Mucosa of rectum (tissue), 2 donors: ENCODE results near the gene MGME1.
"Not testable (repeated sequence)": the region's sequence is repeated elsewhere in the genome, so short reads cannot be mapped to it uniquely, and the experiment has no call there.

Experiments
- H3K27ac ChIP-seq, 2 donors: one replicate each; pipeline ENCODE4 v1.7.0; 2013; ENCODE audit warnings: inconsistent platforms in 2 of 2, low read depth in 2 of 2, low read length in 2 of 2
- H3K27me3 ChIP-seq, 2 donors: one replicate each; pipeline ENCODE4 v1.7.0; 2013; ENCODE audit warnings: low read length in 2 of 2; ENCODE audit not compliant: control insufficient read depth in 2 of 2, insufficient read depth in 2 of 2
- H3K36me3 ChIP-seq, 2 donors: one replicate each; pipeline ENCODE4 v1.7.0; 2013; ENCODE audit warnings: low read length in 2 of 2; ENCODE audit not compliant: control insufficient read depth in 2 of 2, insufficient read depth in 2 of 2
- H3K4me1 ChIP-seq, 2 donors: one replicate each; pipeline ENCODE4 v1.7.0; 2013; ENCODE audit warnings: low read length in 2 of 2, mild to moderate bottlenecking in 1 of 2; ENCODE audit not compliant: control insufficient read depth in 2 of 2, insufficient read depth in 2 of 2
- H3K4me3 ChIP-seq, 2 donors: one replicate each; pipeline ENCODE4 v1.7.0; 2013; ENCODE audit warnings: low read length in 2 of 2
- H3K9ac ChIP-seq, 2 donors: one replicate each; pipeline ENCODE4 v1.7.0; 2013; ENCODE audit warnings: low read length in 2 of 2, low read depth in 1 of 2, mild to moderate bottlenecking in 1 of 2
- H3K9me3 ChIP-seq, 2 donors: one replicate each; pipeline ENCODE4 v1.7.0; 2013; ENCODE audit warnings: low read length in 2 of 2; ENCODE audit not compliant: control insufficient read depth in 2 of 2
- donor health status: healthy.
- donor health status: Normal muscosa, but diverticular disease.

The MGME1 gene

GRCh38 chr20:18018100-18018499 is 49.3 kb downstream of the MGME1 start:
- Histone ChIP-seq H3K9me3 (no peaks in the 10 kb centered on the region), H3K27ac (no peak overlapping the region), H3K4me3 (no peak overlapping the region), H3K36me3 (peaks cover 31 to 34% of the 10 kb centered on the region in 2 donors), H3K27me3 (no peaks in the 10 kb centered on the region), H3K9ac (no peak overlapping the region), H3K4me1 (no peaks in the 10 kb centered on the region)

- Histone ChIP-seq H3K4me3 (no peak overlapping the region), H3K36me3 (peaks cover 34 to 38% of the 10 kb centered on the region in 2 donors), H3K9ac (no peak overlapping the region), H3K27ac (no peak overlapping the region), H3K9me3 (no peaks in the 10 kb centered on the region), H3K4me1 (no peaks in the 10 kb centered on the region), H3K27me3 (no peaks in the 10 kb centered on the region)
These were observed 50.2 kb downstream of the MGME1 start for GRCh38 chr20:18019068-18019467.

GRCh38 chr20:18020931-18021330 is 52.1 kb downstream of the MGME1 start:
- Histone ChIP-seq H3K36me3 (peaks cover 41 to 42% of the 10 kb centered on the region in 2 donors), H3K4me1 (no peaks in the 10 kb centered on the region), H3K4me3 (no peak overlapping the region), H3K9me3 (no peaks in the 10 kb centered on the region), H3K27me3 (no peaks in the 10 kb centered on the region), H3K9ac (no peak overlapping the region), H3K27ac (no peak overlapping the region)

GRCh38 chr20:18024606-18025127 is 55.8 kb downstream of the MGME1 start:
- Histone ChIP-seq H3K9me3 (no peaks in the 10 kb centered on the region), H3K36me3 (peaks cover 39 to 40% of the 10 kb centered on the region in 2 donors), H3K27ac (no peak overlapping the region), H3K4me3 (no peak overlapping the region), H3K27me3 (no peaks in the 10 kb centered on the region), H3K9ac (no peak overlapping the region), H3K4me1 (no peaks in the 10 kb centered on the region)

GRCh38 chr20:18027011-18027410 is 58.2 kb downstream of the MGME1 start:
- H3K4me1 ChIP-seq, result peaks cover 10 to 12% of the 10 kb centered on the region in 2 donors
- not testable (repeated sequence) for H3K9ac ChIP-seq, H3K27me3 ChIP-seq, H3K9me3 ChIP-seq, H3K4me3 ChIP-seq, H3K27ac ChIP-seq
- H3K36me3 ChIP-seq, result peaks cover 17 to 24% of the 10 kb centered on the region in 2 donors

- Histone ChIP-seq H3K36me3 (peaks cover 3 to 4% of the 10 kb centered on the region in 2 donors), H3K4me1 (peaks cover 15 to 36% of the 10 kb centered on the region in 2 donors), H3K9me3 (no peaks in the 10 kb centered on the region)
These were observed 61.2 kb downstream of the MGME1 start for GRCh38 chr20:18030020-18030419.

GRCh38 chr20:18031050-18031449 is 62.2 kb downstream of the MGME1 start:
- no peaks in the 10 kb centered on the region for H3K27me3 ChIP-seq
- peaks cover 0 to 2% of the 10 kb centered on the region in 2 donors for H3K36me3 ChIP-seq
- H3K9ac ChIP-seq, result no peak overlapping the region
- no peak overlapping the region for H3K4me3 ChIP-seq
- H3K27ac ChIP-seq, result peak overlapping the region; percentile 75 to 85
- H3K4me1 ChIP-seq, result peaks cover 15 to 36% of the 10 kb centered on the region in 2 donors
- no peaks in the 10 kb centered on the region for H3K9me3 ChIP-seq

More at GRCh38 chr20:18030020-18030419, 61.2 kb downstream of the MGME1 start:
- Histone ChIP-seq H3K9ac (no peak overlapping the region), H3K27ac (no peak overlapping the region), H3K4me3 (no peak overlapping the region), H3K27me3 (no peaks in the 10 kb centered on the region)

- Histone ChIP-seq H3K27me3 (no peaks in the 10 kb centered on the region), H3K9ac (no peak overlapping the region), H3K27ac (peak overlapping the region; percentile 75 to 85), H3K4me3 (no peak overlapping the region), H3K36me3 (peaks cover 4 to 6% of the 10 kb centered on the region in 2 donors), H3K4me1 (peaks cover 15 to 36% of the 10 kb centered on the region in 2 donors), H3K9me3 (no peaks in the 10 kb centered on the region)
These were observed 63.2 kb downstream of the MGME1 start for GRCh38 chr20:18031888-18032509.

GRCh38 chr20:18032977-18033892 is 64.4 kb downstream of the MGME1 start:
- Histone ChIP-seq H3K9me3 (no peaks in the 10 kb centered on the region), H3K4me1 (peaks cover 15 to 36% of the 10 kb centered on the region in 2 donors), H3K27ac (peak overlapping the region; percentile 81 to 84), H3K4me3 (no peak overlapping the region), H3K36me3 (peaks cover 8 to 16% of the 10 kb centered on the region in 2 donors), H3K27me3 (no peaks in the 10 kb centered on the region), H3K9ac (peak overlapping the region in 1 of 2 donors; percentile 54)

- H3K9ac ChIP-seq, result peak overlapping the region in 1 of 2 donors; percentile 54
These were observed 65.2 kb downstream of the MGME1 start for GRCh38 chr20:18034039-18034438.

More at GRCh38 chr20:18034039-18034438, 65.2 kb downstream of the MGME1 start:
- peak overlapping the region in 1 of 2 donors; percentile 4 for H3K4me3 ChIP-seq
- H3K9me3 ChIP-seq, result no peaks in the 10 kb centered on the region
- peaks cover 8 to 22% of the 10 kb centered on the region in 2 donors for H3K36me3 ChIP-seq
- no peaks in the 10 kb centered on the region for H3K27me3 ChIP-seq
- peak overlapping the region; percentile 75 to 84 for H3K27ac ChIP-seq
- peaks cover 15 to 36% of the 10 kb centered on the region in 2 donors for H3K4me1 ChIP-seq
